ENCODE data around the gene NHLH1. TPM values are rescaled to one million over a fixed set of nuclear protein-coding genes. Genes with fewer than 3 reads are reported as not detected.

The NHLH1 gene
- total RNA-seq, 1 experiment from 2014 or later: 0.70 TPM

GRCh38 chr1:160367934-160368923 lies 1.4 kb downstream of the NHLH1 start:
- no peaks in the 10 kb centered on the region for H3K27me3 Mint-ChIP-seq (ENCODE audit: low read depth)
- TF ChIP-seq NR2C2 (CRISPR knock-in tag; IDR thresholded peaks at IDR 0.05) (no peak), FOXP4 (CRISPR knock-in tag; IDR thresholded peaks at IDR 0.05) (no peak), STAT6 (CRISPR knock-in tag; conservative IDR thresholded peaks at IDR 0.05; ENCODE audit: low read depth) (no peak), HMGXB4 (CRISPR knock-in tag; IDR thresholded peaks at IDR 0.05) (no peak), JAZF1 (CRISPR knock-in tag; IDR thresholded peaks at IDR 0.05) (no peak), OVOL2 (CRISPR knock-in tag; IDR thresholded peaks at IDR 0.05; ENCODE audit: borderline replicate concordance) (no peak), NR1H2 (CRISPR knock-in tag; IDR thresholded peaks at IDR 0.05) (no peak), E2F1 (CRISPR knock-in tag; IDR thresholded peaks at IDR 0.05) (no peak), GABPB1 (CRISPR knock-in tag; IDR thresholded peaks at IDR 0.05) (no peak), ESRRA (CRISPR knock-in tag; IDR thresholded peaks at IDR 0.05; ENCODE audit: borderline replicate concordance) (no peak)
- peaks cover 29% of the 10 kb centered on the region for H3K4me1 Mint-ChIP-seq
- no peak for DNase-seq (ENCODE audit: low spot score)
- H3K36me3 Mint-ChIP-seq: no peaks in the 10 kb centered on the region
- ATAC-seq: no peak
- POLR2A ChIA-PET: no interaction called here
- H3K27ac Mint-ChIP-seq: no peak overlapping the region
- H3K4me3 Mint-ChIP-seq: no peak overlapping the region
- CTCF ChIA-PET: interaction anchor here (1.4 to 9.3 kb wide), 3 partner anchors 8 to 77 kb away, joined by 4 to 108 read pairs (median 17); no protein-coding TSS in a partner anchor
- no peaks in the 10 kb centered on the region for H3K9me3 Mint-ChIP-seq

GRCh38 chr1:160369087-160369486 lies 2.2 kb downstream of the NHLH1 start:
- no peaks in the 10 kb centered on the region for H3K27me3 Mint-ChIP-seq (ENCODE audit: low read depth)
- peaks cover 25% of the 10 kb centered on the region for H3K4me1 Mint-ChIP-seq
- no peak overlapping the region for H3K27ac Mint-ChIP-seq
- DNase-seq (ENCODE audit: low spot score): no peak
- no peaks in the 10 kb centered on the region for H3K36me3 Mint-ChIP-seq
- no peak for ATAC-seq
- CTCF ChIA-PET: interaction anchor here (3.6 kb wide), 1 partner anchor 14 kb away, joined by 17 read pairs; no protein-coding TSS in a partner anchor
- H3K4me3 Mint-ChIP-seq: no peak overlapping the region
- H3K9me3 Mint-ChIP-seq: no peaks in the 10 kb centered on the region
- POLR2A ChIA-PET: no interaction called here
- TF ChIP-seq, protein P1, sequence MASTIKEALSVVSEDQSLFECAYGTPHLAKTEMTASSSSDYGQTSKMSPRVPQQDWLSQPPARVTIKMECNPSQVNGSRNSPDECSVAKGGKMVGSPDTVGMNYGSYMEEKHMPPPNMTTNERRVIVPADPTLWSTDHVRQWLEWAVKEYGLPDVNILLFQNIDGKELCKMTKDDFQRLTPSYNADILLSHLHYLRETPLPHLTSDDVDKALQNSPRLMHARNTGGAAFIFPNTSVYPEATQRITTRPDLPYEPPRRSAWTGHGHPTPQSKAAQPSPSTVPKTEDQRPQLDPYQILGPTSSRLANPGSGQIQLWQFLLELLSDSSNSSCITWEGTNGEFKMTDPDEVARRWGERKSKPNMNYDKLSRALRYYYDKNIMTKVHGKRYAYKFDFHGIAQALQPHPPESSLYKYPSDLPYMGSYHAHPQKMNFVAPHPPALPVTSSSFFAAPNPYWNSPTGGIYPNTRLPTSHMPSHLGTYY (CRISPR knock-in tag; IDR thresholded peaks at IDR 0.05): no peak
- TF ChIP-seq STAT6 (CRISPR knock-in tag; conservative IDR thresholded peaks at IDR 0.05; ENCODE audit: low read depth): no peak
- TF ChIP-seq ZBTB43 (CRISPR knock-in tag; IDR thresholded peaks at IDR 0.05): no peak
- TF ChIP-seq, protein P2, sequence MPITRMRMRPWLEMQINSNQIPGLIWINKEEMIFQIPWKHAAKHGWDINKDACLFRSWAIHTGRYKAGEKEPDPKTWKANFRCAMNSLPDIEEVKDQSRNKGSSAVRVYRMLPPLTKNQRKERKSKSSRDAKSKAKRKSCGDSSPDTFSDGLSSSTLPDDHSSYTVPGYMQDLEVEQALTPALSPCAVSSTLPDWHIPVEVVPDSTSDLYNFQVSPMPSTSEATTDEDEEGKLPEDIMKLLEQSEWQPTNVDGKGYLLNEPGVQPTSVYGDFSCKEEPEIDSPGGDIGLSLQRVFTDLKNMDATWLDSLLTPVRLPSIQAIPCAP (CRISPR knock-in tag; IDR thresholded peaks at IDR 0.05): no peak
- TF ChIP-seq, protein P3, sequence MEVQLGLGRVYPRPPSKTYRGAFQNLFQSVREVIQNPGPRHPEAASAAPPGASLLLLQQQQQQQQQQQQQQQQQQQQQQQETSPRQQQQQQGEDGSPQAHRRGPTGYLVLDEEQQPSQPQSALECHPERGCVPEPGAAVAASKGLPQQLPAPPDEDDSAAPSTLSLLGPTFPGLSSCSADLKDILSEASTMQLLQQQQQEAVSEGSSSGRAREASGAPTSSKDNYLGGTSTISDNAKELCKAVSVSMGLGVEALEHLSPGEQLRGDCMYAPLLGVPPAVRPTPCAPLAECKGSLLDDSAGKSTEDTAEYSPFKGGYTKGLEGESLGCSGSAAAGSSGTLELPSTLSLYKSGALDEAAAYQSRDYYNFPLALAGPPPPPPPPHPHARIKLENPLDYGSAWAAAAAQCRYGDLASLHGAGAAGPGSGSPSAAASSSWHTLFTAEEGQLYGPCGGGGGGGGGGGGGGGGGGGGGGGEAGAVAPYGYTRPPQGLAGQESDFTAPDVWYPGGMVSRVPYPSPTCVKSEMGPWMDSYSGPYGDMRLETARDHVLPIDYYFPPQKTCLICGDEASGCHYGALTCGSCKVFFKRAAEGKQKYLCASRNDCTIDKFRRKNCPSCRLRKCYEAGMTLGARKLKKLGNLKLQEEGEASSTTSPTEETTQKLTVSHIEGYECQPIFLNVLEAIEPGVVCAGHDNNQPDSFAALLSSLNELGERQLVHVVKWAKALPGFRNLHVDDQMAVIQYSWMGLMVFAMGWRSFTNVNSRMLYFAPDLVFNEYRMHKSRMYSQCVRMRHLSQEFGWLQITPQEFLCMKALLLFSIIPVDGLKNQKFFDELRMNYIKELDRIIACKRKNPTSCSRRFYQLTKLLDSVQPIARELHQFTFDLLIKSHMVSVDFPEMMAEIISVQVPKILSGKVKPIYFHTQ (CRISPR knock-in tag; IDR thresholded peaks at IDR 0.05): no peak
- no peak for TF ChIP-seq RELA (CRISPR knock-in tag; IDR thresholded peaks at IDR 0.05; ENCODE audit: borderline replicate concordance)

Measured in WTC11 (cell line).